SH-SY5Y (cell line): ENCODE measurements around the gene KCNQ5.

Source experiments
- GATA2 ChIP-seq: IDR thresholded peaks from 2 replicates; pipeline ENCODE4 v1.6.1; 2011; ENCODE audit warnings: mild to moderate bottlenecking, low read depth, low read length
- GATA3 ChIP-seq: IDR thresholded peaks from 2 replicates; pipeline ENCODE4 v1.6.1; 2011; ENCODE audit warnings: low read depth, mild to moderate bottlenecking, low read length, moderate library complexity

GRCh38 chr6:72963946-72964345 lies 342.1 kb downstream of the KCNQ5 start:
- TF ChIP-seq GATA2, result no peak
- no peak for TF ChIP-seq GATA3
